ENCODE results near the gene TMEM115.

Gene TMEM115

DNA sequence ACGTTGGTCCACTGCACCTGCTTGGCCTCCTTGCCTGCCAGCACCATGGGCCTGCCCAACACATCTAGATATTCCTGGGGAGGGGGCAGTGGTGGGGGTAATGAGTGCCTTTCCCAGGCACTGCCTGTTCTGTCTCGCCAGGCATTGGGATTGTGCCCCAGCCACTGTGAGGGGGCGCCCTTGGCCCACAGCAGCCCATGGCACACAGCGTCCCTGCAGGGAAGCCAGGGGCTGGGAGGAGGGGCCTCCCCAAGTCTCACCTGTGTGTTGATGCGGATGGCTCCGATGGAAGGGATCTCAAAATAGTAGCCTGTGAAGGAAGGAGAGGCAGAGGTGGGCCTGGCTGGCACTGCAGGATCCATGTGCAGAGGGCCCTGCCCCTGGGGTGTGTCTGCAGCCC is 18.7 kb upstream of the TMEM115 start:
- DNase-seq (ENCODE audit: low read depth in 2 of 3, low spot score in 2 of 3): no peak

- DNase-seq (ENCODE audit: low read depth in 2 of 3, low spot score in 2 of 3): no peak
These were observed 16.1 kb upstream of the TMEM115 start for GRCh38 chr3:50375258-50375931.

DNA sequence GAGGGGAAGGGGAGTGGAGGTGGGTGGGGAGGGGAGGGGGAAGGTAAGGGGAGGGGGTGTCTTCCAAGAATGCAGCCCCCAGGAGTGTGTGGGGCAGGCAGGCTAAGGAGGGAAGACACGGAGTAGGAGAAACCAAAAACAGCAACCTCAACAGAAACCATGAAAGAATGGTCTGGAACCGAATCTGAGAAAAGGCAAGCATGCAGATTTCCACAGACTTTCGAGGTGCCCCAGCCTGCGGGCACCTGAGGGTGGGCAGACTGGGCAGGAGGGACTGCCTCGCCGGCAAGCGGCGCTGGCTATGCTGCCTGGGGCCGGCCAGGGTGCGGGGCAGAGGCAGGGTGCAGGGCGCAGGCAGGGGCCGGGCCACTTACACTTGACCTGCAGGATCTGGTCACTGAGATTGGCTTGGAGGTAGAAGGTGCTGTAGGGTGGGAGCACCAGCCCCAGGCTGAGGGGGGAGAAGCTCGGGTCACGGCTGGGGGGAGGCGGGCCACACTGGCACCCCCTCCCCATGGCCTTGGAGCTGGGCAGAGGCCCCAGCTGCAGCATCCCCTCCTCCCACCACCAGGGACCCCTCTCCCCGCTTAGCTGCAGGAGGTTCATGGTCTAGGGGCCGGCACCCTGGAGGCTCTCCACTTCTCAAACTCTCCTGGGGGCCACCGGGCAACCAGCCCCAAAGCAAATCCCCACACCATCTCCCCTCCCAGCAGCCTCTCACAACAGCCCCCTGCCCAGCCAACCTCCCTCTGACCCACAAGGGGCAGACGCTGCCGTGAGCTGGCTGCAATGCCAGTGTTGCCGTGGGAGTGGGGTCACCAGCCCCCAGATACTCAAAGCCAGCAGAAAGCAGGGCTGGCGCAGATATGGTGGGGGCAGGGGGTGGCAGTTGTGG is 15.3 kb upstream of the TMEM115 start:
- no peak for DNase-seq (ENCODE audit: low read depth in 2 of 3, low spot score in 2 of 3)

DNA sequence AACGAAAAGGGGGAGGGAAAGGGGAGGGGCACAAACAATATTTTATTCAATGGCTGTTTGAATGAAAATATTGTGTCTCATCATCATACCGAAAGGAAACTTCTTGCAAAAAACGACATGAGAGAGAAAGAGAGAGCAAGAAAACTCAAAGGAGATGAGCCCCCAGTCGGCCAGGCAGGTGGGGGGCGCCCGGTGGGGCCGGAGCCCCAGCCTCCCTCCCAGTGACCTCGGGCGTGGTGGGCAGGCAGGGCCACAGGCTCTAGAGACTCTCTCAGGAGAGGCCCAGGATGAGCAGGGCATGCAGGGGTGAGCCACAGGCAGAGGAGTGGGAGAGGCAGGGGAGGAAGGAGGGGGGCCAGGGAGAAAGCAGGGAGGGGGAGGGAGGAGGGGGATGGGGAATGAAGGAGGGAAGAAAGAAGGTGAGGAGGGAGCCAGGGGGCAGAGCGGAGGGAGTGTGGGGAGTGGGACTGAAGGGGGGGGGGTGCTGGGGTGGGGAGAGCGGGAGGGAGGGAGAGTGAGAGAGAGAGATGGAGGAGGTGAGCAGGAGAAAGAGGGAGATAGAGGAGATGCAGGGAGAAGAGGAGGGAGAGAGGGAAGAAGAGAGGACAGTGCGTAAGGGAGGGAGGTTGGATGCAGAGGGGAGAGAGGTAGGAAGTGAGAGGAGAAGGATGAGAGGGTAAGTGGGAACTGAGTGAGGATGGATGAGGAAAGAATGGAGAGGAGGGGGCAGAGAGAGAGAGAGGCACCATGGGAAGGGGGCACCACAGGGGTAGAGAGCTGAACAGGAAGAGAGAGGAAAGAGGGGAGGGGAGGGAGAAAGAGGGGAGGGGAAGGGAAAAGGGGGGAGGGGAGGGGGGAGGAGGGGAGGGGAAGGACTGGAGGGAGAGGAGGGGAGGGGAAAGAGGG is 14.1 kb upstream of the TMEM115 start:
- DNase-seq (ENCODE audit: low read depth in 2 of 3, low spot score in 2 of 3): no peak

- no peak for DNase-seq (ENCODE audit: low read depth in 2 of 3, low spot score in 2 of 3)
These were observed 13.0 kb upstream of the TMEM115 start for GRCh38 chr3:50372349-50372748.

DNA sequence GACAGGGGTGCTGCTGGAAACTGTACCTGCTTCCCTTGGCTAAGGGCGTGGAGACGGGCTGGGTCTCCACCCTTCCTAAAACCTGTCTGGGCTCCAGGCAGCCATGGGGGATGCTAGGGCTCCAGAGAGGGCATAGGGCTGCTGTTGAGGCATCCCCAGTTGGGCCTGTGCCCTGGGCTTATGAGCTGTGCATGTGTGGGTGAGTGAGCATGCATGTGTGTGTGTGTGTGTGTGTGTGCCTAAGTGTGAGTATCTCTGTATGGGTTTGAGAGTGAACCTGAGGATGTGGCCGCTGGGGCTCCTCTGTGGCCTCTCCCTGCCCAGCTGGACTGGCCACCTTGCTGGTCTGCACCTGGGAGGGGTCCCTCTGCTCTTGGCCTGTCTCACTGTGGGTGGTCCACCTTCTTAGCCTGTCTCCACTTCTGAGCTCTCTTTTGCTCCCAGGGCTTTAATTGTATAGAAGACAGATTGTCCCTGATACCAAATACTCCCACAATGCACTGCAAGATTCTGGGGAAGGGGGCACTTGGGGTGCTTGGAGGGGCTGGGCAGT is 11.9 kb upstream of the TMEM115 start:
- DNase-seq (ENCODE audit: low read depth in 2 of 3, low spot score in 2 of 3): no peak

DNA sequence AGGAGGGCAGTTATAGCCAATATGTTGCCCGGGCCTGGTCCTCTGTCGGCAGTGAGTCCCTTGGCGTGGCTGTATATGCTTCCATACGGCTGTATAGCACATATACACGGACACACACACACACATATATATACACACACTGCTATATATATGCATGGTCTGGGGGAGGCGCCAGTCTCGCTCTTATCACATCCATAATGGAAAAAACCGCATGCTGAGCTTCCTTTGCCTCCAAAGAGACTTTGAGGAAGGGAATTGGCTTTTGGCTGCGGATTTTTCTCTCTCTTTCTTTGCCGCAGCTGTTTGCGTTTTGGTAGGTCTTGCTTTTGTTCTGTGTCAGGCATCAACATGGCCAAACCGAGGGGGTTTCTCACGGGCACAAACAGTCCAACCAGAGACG is 11.3 kb upstream of the TMEM115 start:
- no peak for DNase-seq (ENCODE audit: low read depth in 2 of 3, low spot score in 2 of 3)

- no peak for DNase-seq (ENCODE audit: low read depth in 2 of 3, low spot score in 2 of 3)
These were observed 9.8 kb upstream of the TMEM115 start for GRCh38 chr3:50369012-50369670.

GRCh38 chr3:50365842-50366220 is 6.5 kb upstream of the TMEM115 start:
- DNase-seq (ENCODE audit: low read depth in 2 of 3, low spot score in 2 of 3): no peak

- DNase-seq (ENCODE audit: low read depth in 2 of 3, low spot score in 2 of 3): peak; percentile 75 to 86 (median 78)
These were observed 5.9 kb upstream of the TMEM115 start for GRCh38 chr3:50365080-50365841.

GRCh38 chr3:50364573-50365079 is 5.3 kb upstream of the TMEM115 start:
- DNase-seq (ENCODE audit: low read depth in 2 of 3, low spot score in 2 of 3): no peak

- DNase-seq (ENCODE audit: low read depth in 2 of 3, low spot score in 2 of 3): no peak
These were observed 414 bp upstream of the TMEM115 start for GRCh38 chr3:50359760-50360110.

DNA sequence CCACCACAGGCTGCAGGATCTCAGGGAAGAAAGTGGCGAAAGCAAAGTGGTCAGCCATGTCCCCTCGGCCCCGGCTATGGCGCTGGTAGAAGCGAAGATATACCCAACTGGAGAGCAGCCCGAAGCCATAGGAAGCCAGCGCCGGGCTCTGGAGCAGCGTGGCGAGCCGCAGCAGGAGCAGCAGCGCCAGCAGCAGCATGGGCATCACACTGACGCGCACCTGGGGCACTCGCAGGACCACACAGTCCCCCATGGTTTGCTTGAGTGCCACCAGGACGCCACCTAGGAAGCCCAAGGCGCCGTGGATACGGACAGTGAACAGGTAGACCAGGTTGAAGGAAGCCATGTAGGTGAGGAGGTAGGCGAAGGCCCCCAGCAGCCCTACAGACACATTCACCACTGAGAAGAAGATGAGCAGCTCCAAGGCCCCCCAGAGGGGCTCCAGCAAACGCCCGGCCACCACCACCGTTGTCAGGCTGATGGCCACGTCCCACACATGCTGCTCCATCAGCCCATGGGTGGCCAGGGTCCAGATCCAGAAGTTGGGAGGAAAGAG is 888 bp downstream of the TMEM115 start:
- no peak for DNase-seq (ENCODE audit: low read depth in 2 of 3, low spot score in 2 of 3)

GRCh38 chr3:50357481-50357880 is 1.8 kb downstream of the TMEM115 start:
- no peak for DNase-seq (ENCODE audit: low read depth in 2 of 3, low spot score in 2 of 3)

DNA sequence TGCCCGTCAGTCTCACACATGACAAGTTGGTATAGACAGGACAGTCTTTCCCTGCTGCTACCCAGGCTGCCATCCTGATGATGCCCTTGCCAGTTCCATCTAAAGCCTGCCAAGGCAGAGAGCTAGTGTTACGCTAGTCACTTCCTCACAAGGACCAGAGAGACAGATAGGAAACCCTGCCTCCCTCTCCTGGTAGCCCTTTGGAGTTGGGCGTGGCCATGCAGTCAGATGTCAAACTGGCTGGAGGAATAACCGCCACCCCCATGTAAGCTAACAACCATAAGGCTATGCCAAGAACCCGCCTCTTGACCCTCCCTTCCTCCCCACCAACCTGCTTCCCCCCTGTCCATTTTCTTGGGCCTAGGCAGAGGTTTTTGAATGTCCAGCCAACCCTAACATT is 2.8 kb downstream of the TMEM115 start:
- no peak for DNase-seq (ENCODE audit: low read depth in 2 of 3, low spot score in 2 of 3)

- DNase-seq (ENCODE audit: low read depth in 2 of 3, low spot score in 2 of 3): no peak
These were observed 3.3 kb downstream of the TMEM115 start for GRCh38 chr3:50355829-50356552.

- DNase-seq (ENCODE audit: low read depth in 2 of 3, low spot score in 2 of 3): no peak
These were observed 4.5 kb downstream of the TMEM115 start for GRCh38 chr3:50354850-50355249.

DNA sequence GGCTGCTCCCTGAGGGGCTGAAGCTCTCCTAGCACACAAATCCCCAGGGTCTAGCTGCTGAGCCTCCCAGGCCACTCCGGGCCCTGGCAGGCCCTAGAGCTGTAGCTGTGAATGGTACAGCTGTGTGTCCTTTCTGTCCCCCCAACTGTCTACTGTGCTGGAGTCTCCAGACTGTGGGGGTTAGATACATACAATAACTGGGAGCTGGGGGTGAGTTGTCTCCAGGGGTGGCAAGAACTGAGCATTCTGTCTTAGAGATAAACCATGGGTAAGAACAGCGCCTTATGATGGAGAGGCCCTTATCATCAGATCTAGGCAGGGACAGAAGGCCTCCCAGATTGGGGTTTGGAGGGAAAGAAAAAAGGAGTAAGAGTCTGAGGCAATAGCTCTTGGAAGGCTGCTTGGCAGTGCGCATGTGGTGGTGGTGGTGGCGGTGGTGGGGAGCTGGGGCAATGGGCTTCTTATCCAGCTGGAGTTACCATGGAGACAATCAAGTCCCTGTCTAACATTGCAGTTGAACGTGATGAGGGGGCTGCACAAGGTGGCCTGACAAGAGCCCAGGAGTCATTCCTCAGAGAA is 5.0 kb downstream of the TMEM115 start:
- DNase-seq (ENCODE audit: low read depth in 2 of 3, low spot score in 2 of 3): no peak
